HEK293T (cell line): ENCODE data around the gene RNF112.
A peak's percentile ranks its signal among the peaks of the same experiment; 100 is the strongest.

Source experiments
- CTCF ChIA-PET: fragments of 350-600 bp; formaldehyde crosslinking; extraction: SDS; loops from one replicate; lab custom pipeline; 2021; ENCODE audit warnings: antibody characterized with exemption, inconsistent platforms; lab: Yijun Ruan, JAX
- POLR2A ChIA-PET: fragments of 350-600 bp; formaldehyde crosslinking; extraction: SDS; loops from one replicate; lab custom pipeline; 2020; ENCODE audit warnings: antibody characterized with exemption, inconsistent platforms; lab: Yijun Ruan, JAX
- DNase-seq: peaks from one replicate; pipeline ENCODE4 v3.0.0; 2012; ENCODE audit warnings: mixed read lengths; ENCODE audit errors: extremely low spot score
- ARNT ChIP-seq: fragments of 450-650 bp; IDR thresholded peaks from 2 replicates; pipeline ENCODE4 v1.6.1; 2017; ENCODE audit warnings: mild to moderate bottlenecking
- BHLHE40 ChIP-seq: fragments of 450-650 bp; IDR thresholded peaks from 2 replicates; pipeline ENCODE4 v1.6.1; 2016; ENCODE audit warnings: mild to moderate bottlenecking, moderate library complexity, borderline replicate concordance
- CTBP1 ChIP-seq: fragments of 450-650 bp; IDR thresholded peaks from 2 replicates; pipeline ENCODE4 v1.6.1; 2016; ENCODE audit warnings: borderline replicate concordance
- ELF4 ChIP-seq: fragments of 450-650 bp; IDR thresholded peaks from 2 replicates; pipeline ENCODE4 v1.6.1; 2017; ENCODE audit warnings: antibody characterized with exemption
- FOXA1 ChIP-seq: fragments of 450-650 bp; IDR thresholded peaks from 2 replicates; pipeline ENCODE4 v1.6.1; 2016; ENCODE audit warnings: mild to moderate bottlenecking
- FOXK2 ChIP-seq: fragments of 450-650 bp; IDR thresholded peaks from 2 replicates; pipeline ENCODE4 v1.6.1; 2016; ENCODE audit warnings: mild to moderate bottlenecking
- FOXM1 ChIP-seq: fragments of 450-650 bp; IDR thresholded peaks from 2 replicates; pipeline ENCODE4 v1.6.1; 2017; ENCODE audit warnings: mild to moderate bottlenecking, borderline replicate concordance
- HDGF ChIP-seq: fragments of 450-650 bp; IDR thresholded peaks from 2 replicates; pipeline ENCODE4 v1.6.1; 2017; ENCODE audit warnings: antibody characterized with exemption, borderline replicate concordance
- L3MBTL2 ChIP-seq: fragments of 450-650 bp; conservative IDR thresholded peaks from 2 replicates; pipeline ENCODE4 v1.6.1; 2016; ENCODE audit warnings: mild to moderate bottlenecking
- LEF1 ChIP-seq: fragments of 450-650 bp; IDR thresholded peaks from 2 replicates; pipeline ENCODE4 v1.6.1; 2017; ENCODE audit warnings: mild to moderate bottlenecking, borderline replicate concordance
- NFRKB ChIP-seq: fragments of 450-650 bp; IDR thresholded peaks from 2 replicates; pipeline ENCODE4 v1.6.1; 2016; ENCODE audit warnings: mild to moderate bottlenecking, moderate library complexity
- PKNOX1 ChIP-seq: fragments of 450-650 bp; IDR thresholded peaks from 2 replicates; pipeline ENCODE4 v1.6.1; 2016
- SP1 ChIP-seq: fragments of 450-650 bp; IDR thresholded peaks from 2 replicates; pipeline ENCODE4 v1.6.1; 2017
- SUZ12 ChIP-seq: fragments of 450-650 bp; IDR thresholded peaks from 2 replicates; pipeline ENCODE4 v1.6.1; 2016; ENCODE audit warnings: mild to moderate bottlenecking
- TARDBP ChIP-seq: fragments of 450-650 bp; IDR thresholded peaks from 2 replicates; pipeline ENCODE4 v1.6.1; 2016
- ZNF384 ChIP-seq: fragments of 450-650 bp; IDR thresholded peaks from 2 replicates; pipeline ENCODE4 v1.6.1; 2016

The RNF112 gene

GRCh38 chr17:19410875-19411620 is at the start of gene RNF112:
RNF112 (plus strand) TSS chr17:19411232; CDS start chr17:19411409, 177 bp downstream.
- no peak for DNase-seq
- POLR2A ChIA-PET: no interaction called here
- no peak for TF ChIP-seq LEF1
- no peak for TF ChIP-seq SUZ12
- TF ChIP-seq TARDBP: no peak

GRCh38 chr17:19361326-19361725 is 49.7 kb upstream of the RNF112 start:
- no peak for DNase-seq
- POLR2A ChIA-PET: interaction anchor here (1.0 to 3.1 kb wide), 4 partner anchors 17 to 112 kb away, joined by 3 to 41 read pairs (median 3); partner anchors contain the start of gene MAPK7
- TF ChIP-seq ARNT: no peak
- TF ChIP-seq BHLHE40: no peak
- TF ChIP-seq ELF4: no peak
- no peak for TF ChIP-seq LEF1
- TF ChIP-seq L3MBTL2: no peak
- TF ChIP-seq FOXM1: no peak
- TF ChIP-seq NFRKB: no peak
- no peak for TF ChIP-seq SUZ12
- no peak for TF ChIP-seq CTBP1
- TF ChIP-seq HDGF: no peak
- no peak for TF ChIP-seq FOXA1
- TF ChIP-seq FOXK2: no peak
- CTCF ChIA-PET: interaction anchor here (1.0 kb wide), 1 partner anchor 73 kb away, joined by 3 read pairs; no protein-coding TSS in a partner anchor

More at GRCh38 chr17:19410875-19411620, at the start of gene RNF112:
- CTCF ChIA-PET: no interaction called here

GRCh38 chr17:19361944-19362276 is 49.1 kb upstream of the RNF112 start:
- ChIA-PET POLR2A (interaction anchor here (1.0 to 3.1 kb wide), 9 partner anchors 13 to 286 kb away, joined by 3 to 41 read pairs (median 3); partner anchors contain the start of genes ALDH3A2 and MAPK7), CTCF (interaction anchor here (0.7 to 5.2 kb wide), 9 partner anchors 8 to 405 kb away, joined by 3 to 59 read pairs (median 7); partner anchors contain the start of gene MAPK7)
- no peak for DNase-seq
- TF ChIP-seq ELF4 (no peak), FOXA1 (no peak), HDGF (no peak), LEF1 (no peak; the same call in 1 of the 2 replicates), L3MBTL2 (no peak), PKNOX1 (no peak), TARDBP (no peak), FOXK2 (no peak), BHLHE40 (no peak), ZNF384 (no peak), SUZ12 (no peak), FOXM1 (no peak), ARNT (no peak)

- peak; percentile 97 for DNase-seq
- POLR2A ChIA-PET: interaction anchor here (0.9 to 3.1 kb wide), 16 partner anchors 13 to 286 kb away, joined by 3 to 41 read pairs (median 3); partner anchors contain the start of genes ALDH3A2 and MAPK7
- TF ChIP-seq TARDBP (peak; percentile 36; the same call in 1 of the 2 replicates), FOXA1 (no peak), ZNF384 (no peak), SP1 (no peak), LEF1 (no peak), BHLHE40 (no peak), L3MBTL2 (peak; percentile 79; the same call in 1 of the 2 replicates), SUZ12 (no peak)
- CTCF ChIA-PET: interaction anchor here (0.5 to 5.2 kb wide), 36 partner anchors 8 to 404 kb away, joined by 3 to 59 read pairs (median 4); partner anchors contain the start of genes ALDH3A2 and MAPK7
Observed at GRCh38 chr17:19362277-19363113, 48.5 kb upstream of the RNF112 start, which contains the start of gene B9D1. B9D1 (minus strand) TSS chr17:19362723; CDS start chr17:19362569, 154 bp downstream.

- DNase-seq: no peak
- no peak for TF ChIP-seq FOXK2
- ChIA-PET CTCF (interaction anchor here (0.7 to 5.2 kb wide), 30 partner anchors 9 to 404 kb away, joined by 3 to 59 read pairs (median 4); partner anchors contain the start of genes ALDH3A2 and MAPK7), POLR2A (interaction anchor here (0.9 to 3.1 kb wide), 12 partner anchors 12 to 285 kb away, joined by 3 to 41 read pairs (median 4); partner anchors contain the start of genes ALDH3A2 and MAPK7)
Observed at GRCh38 chr17:19363114-19363438, 48.0 kb upstream of the RNF112 start.

- DNase-seq: no peak
- POLR2A ChIA-PET: interaction anchor here (1.0 to 3.1 kb wide), 5 partner anchors 14 to 285 kb away, joined by 3 to 41 read pairs (median 4); partner anchors contain the start of genes ALDH3A2 and MAPK7
- CTCF ChIA-PET: interaction anchor here (0.7 to 5.2 kb wide), 24 partner anchors 9 to 403 kb away, joined by 3 to 59 read pairs (median 4); partner anchors contain the start of genes ALDH3A2 and MAPK7
- no peak for TF ChIP-seq CTBP1
- TF ChIP-seq BHLHE40: no peak
- no peak for TF ChIP-seq FOXK2
- TF ChIP-seq FOXA1: no peak
- TF ChIP-seq ARNT: no peak
- TF ChIP-seq ZNF384: no peak
- TF ChIP-seq ELF4: no peak
- no peak for TF ChIP-seq TARDBP
- no peak for TF ChIP-seq NFRKB
- TF ChIP-seq SUZ12: no peak
- no peak for TF ChIP-seq PKNOX1
- TF ChIP-seq FOXM1: no peak
- no peak for TF ChIP-seq LEF1
- TF ChIP-seq SP1: no peak
- TF ChIP-seq L3MBTL2: no peak
- no peak for TF ChIP-seq HDGF
Observed at GRCh38 chr17:19363460-19364035, 47.5 kb upstream of the RNF112 start.
